ENCODE data around the gene CAP2.
"Not testable (repeated sequence)": the region's sequence is repeated elsewhere in the genome, so short reads cannot be mapped to it uniquely, and the experiment has no call there.

CAP2 gene

DNA sequence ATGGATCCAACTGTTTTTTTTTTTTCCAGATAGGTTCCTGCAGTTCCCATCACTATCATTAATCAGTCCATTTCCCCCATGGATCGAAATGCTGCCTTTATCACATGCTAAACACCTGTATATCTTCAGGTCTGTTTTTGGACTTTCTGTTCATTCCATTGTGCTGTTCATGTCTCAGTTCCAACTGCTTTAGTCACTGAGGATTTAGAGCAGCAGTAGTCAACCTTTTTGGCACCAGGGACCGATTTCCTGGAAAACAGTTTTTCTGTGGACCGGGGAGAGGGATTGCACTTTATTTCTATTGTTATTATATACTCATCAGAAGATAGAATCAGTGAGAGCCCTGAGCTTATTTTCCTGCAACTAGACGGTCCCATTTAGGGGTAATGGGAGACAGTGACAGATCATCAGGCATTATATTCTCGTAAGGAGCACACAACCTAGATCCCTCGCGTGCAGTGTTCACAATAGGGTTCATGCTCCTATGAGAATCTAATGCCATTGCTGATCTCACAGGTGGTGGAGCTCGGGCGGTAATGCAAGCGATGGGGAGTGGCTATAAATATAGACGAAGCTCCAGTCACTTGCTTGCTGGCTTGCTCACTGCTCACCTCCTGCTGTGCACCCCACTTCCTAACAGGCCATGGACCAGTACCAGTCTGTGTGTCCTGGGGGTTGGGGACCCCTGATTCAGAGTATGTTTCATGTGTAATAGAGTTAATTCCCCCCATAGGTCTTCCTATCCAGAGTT lies 46.0 kb downstream of the CAP2 start:
- no peak for DNase-seq (ENCODE audit: low read depth in 2 of 2)

GRCh38 chr6:17440811-17441210 lies 47.4 kb downstream of the CAP2 start:
- not testable (repeated sequence) for DNase-seq (ENCODE audit: low read depth in 2 of 2)

DNA sequence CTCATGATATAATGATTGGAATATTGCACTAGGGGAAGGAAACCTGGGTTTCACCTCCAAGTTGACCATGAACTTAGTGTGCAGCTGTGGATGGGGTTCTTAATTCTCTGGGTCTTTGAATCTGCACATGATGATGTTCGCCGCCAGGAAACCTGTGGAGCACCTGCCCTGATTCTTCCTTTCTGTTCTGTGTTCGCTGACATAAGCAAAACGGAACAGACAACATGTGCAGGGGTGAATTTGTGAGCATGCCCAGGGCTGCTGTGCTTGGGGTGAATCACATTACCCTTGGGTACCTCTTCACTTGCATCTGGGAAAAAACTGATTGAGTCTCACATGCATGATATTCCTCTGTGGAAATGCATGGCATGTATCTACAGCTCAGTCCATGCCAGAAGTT lies 48.8 kb downstream of the CAP2 start:
- DNase-seq (ENCODE audit: low read depth in 2 of 2) = no peak

- DNase-seq (ENCODE audit: low read depth in 2 of 2) = no peak
Measured at GRCh38 chr6:17446713-17447112, 53.3 kb downstream of the CAP2 start.

- DNase-seq (ENCODE audit: low read depth in 2 of 2) = no peak
Measured at GRCh38 chr6:17448165-17448564, 54.8 kb downstream of the CAP2 start.

GRCh38 chr6:17450397-17450796 lies 57.0 kb downstream of the CAP2 start:
- DNase-seq (ENCODE audit: low read depth in 2 of 2) = no peak

DNA sequence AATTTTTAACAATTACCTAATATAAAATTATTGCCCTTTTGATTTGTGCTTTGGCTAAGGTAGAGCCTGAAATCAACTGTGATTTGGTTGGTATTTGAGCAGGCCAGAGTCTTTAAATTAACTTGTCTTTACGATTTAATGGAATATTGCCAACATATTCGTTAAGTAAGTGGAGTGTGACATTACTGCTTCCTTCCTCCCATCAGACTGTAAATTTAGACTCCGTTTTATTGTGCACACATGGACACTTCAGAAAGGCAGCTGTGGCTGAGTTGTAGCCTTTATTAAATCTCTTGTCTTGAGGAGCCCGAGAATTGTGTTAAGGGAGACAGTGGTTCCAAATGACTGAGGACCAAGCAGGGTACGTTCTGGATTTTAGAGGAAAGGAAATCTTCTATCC lies 57.4 kb downstream of the CAP2 start:
- no peak for DNase-seq (ENCODE audit: low read depth in 2 of 2)

- no peak for DNase-seq (ENCODE audit: low read depth in 2 of 2)
Measured at GRCh38 chr6:17452096-17452495, 58.7 kb downstream of the CAP2 start.

- no peak for DNase-seq (ENCODE audit: low read depth in 2 of 2)
Measured at GRCh38 chr6:17454316-17455005, 61.1 kb downstream of the CAP2 start.

GRCh38 chr6:17455919-17456318 lies 62.5 kb downstream of the CAP2 start:
- no peak for DNase-seq (ENCODE audit: low read depth in 2 of 2)

DNA sequence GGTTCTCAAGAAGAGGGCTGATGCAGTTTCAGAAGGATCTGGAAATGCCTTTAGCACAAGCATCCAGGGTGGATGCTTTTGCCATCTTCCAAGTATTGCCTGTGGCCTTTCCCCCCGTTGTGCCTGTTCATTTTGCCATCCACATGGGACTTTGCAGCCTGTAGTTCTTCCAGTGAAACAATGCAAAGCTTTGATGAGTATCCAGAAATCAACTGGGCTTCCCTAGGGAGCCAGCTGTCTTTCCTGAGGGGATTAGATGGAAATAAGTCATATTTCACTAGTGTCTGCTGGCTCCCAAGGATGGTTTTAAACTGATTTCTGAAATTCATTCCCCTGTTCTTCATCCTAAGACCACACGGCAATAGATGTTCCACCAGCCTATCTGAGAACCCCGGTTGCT lies 63.3 kb downstream of the CAP2 start:
- no peak for DNase-seq (ENCODE audit: low read depth in 2 of 2)

DNA sequence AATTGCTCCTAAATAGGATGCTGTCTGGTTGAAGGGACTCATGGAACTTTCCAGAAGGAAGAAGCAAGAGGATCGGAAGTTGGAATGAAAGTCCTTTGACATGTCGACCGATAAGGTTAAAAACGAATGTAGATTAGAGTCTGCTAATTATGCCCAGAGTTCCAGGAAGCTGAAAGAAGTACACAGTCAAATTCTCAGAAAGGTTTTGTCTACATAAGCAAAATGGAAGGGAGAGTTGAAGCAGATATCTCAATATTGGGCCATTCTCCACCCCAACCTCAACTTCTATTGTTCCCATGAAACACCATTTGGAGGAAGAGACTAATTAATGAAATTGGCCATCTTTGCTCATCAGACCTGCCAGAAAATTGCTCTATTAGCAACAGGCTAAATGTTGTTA lies 64.0 kb downstream of the CAP2 start:
- DNase-seq (ENCODE audit: low read depth in 2 of 2) = no peak

DNA sequence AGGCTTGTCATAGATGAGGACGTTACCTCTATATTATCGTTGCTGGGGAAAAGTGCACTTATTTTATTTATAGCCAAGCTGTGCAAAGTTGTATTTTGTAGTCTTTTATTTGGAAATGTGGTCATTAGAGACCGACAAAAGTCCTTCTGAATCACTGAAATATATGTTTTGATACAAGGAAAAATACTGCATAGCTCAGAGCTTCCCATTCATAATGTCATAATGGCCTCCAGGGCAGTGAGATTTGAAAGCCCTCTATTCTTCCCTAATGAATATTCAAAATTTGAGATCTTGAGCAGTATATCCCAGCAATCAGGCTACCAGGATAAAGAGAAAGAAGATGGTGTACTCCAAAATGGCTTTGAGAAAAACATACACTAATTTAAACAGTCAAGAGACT lies 64.6 kb downstream of the CAP2 start:
- no peak for DNase-seq (ENCODE audit: low read depth in 2 of 2)

DNA sequence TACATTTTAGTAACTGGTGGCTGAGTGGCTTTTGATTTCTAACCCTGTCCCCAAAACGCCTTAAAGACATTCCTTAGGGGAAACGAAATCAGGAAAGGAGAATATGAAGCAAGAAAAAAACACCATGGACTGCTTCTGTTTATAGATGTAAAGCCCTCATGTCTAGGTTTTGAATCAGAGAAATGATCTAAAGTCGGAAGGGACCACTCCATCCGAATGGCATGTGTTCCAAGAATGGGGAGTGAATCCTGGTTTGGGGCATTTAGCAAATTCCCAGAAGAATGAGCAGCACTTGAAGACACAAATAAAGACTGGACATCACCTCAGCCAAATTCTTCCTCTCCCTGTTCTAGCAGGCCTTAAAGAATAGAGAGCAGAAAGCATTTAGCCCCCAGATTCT lies 65.6 kb downstream of the CAP2 start:
- no peak for DNase-seq (ENCODE audit: low read depth in 2 of 2)

DNA sequence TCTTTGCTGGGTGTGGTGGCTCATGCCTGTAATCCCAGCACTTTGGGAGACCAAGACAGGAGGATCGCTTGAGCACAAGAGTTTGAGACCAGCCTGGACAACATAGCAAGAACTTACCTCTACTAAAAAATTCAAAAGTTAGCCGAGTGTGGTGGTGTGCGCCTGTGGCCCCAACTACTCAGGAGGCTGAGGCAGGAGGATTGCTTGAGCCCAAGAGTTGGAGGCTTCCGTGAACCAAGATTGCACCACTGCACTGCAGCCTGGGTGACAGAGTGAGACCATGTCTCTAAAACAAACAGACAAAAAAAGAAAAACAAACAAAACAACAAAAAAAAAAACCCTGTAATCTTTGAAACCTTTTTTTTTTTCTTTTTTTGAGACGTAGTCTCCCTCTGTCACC lies 67.5 kb downstream of the CAP2 start:
- no peak for DNase-seq (ENCODE audit: low read depth in 2 of 2)

DNA sequence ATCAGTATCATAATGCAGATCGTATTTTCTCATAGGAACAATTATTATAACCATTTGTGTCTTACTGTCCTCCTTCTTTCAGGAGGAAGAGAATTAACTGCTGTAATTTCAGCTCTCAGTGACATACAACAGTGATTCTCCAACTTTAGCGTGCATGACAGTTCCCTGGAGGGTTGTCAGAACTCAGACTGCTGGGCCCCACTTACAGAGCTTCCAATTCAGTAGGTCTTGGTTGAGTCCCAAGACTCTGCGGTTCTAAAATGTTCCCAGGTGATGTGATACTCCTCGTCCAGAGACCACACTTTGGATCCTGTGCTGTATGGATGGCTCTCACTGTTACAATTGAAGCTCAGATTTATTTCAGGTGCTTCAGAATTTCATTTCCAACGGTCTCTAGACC lies 72.8 kb downstream of the CAP2 start:
- DNase-seq (ENCODE audit: low read depth in 2 of 2) = no peak

DNA sequence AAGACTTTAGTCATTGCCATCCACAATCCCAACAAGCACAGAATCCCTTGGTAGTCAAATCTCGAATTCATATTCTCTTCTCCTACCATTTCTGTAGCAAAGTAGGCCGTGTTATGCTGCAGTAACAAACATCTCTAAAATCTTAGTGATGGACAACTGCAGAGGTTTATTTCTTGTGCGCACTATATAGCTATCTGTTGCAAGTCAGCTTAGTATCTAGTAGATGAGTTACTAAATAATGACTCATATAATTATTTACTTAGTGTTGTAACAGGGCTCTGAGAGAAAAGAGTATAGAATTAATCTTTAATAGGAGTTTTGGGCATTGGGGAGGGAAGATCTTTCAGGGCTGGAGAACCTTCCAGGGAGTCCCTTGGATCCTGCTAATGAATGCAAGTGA lies 73.3 kb downstream of the CAP2 start:
- DNase-seq (ENCODE audit: low read depth in 2 of 2) = no peak

GRCh38 chr6:17469006-17469832 lies 75.8 kb downstream of the CAP2 start:
- DNase-seq (ENCODE audit: low read depth in 2 of 2) = no peak

DNA sequence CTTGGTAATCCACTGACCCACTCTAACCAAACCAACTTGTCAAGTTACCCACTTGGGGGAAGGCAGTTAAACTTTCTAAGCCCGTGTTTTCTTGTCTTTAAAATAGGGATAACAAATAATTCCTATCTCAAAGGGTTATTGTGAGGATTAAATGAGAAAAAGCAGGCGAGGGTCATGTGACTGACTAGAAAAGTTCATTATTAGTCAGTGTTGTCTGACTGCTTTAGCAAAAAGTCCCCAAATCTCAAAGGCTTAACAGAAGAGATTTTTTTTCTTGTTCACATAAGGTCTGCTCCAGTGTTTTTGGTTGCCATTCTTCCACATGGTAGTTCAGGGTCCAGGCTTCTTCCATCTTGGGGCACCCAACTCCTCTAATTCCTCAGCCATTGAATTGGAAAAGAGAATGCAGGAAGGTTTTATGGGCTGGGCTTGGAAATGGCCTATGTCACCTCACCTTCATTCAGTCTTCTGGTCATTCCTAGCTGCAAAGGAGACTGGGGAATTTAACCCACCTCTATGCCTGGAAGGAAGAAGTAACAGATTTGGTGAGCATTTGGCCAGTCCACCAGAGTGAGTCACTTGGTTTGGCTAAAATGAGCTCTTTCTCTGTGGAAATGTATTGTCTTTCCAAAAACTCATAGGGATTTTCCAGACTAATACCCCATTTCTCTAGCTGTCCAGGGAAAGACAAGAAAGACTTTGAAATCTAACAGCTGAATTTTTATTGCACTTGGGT lies 77.0 kb downstream of the CAP2 start:
- DNase-seq (ENCODE audit: low read depth in 2 of 2) = no peak

GRCh38 chr6:17470938-17471327 lies 77.5 kb downstream of the CAP2 start:
- DNase-seq (ENCODE audit: low read depth in 2 of 2) = no peak

DNA sequence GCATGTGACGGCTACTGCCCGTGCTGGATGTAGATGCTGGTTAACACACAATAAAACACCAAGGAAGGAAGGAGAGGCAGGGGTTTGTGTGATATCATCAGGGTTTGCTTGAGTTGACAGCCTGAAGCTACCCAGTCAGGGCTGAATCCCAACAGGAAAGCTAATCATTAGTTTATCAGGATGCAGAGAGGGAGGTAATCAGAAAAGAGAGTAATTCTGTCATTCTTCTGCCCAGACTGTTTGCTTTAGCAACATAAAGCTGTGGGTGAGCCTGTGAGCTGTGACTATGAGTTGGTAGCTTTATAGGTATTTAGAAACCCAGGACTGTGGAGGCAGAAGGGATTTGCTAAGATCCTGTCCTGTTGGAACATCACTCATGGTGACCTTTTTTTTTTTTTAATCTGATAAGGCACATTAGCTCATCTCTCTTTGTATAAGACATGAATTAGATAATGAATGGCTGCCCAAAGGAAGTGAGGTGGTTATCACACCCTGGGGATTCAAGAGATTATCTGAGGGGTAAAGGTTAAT lies 79.3 kb downstream of the CAP2 start:
- DNase-seq (ENCODE audit: low read depth in 2 of 2) = no peak

GRCh38 chr6:17473554-17473953 lies 80.2 kb downstream of the CAP2 start:
- no peak for DNase-seq (ENCODE audit: low read depth in 2 of 2)

All from activated CD4-positive, alpha-beta T cell treated with anti-CD3 and anti-CD28 coated beads for 24 hours (primary cell).